H9 (cell line): ENCODE data around the gene ABCA13. TPM values are rescaled to one million over a fixed set of nuclear protein-coding genes. Genes with fewer than 3 reads are reported as not detected.

Experiments used
- DNase-seq: peaks from one replicate; pipeline ENCODE4 v3.0.0-alpha.2; 2017
- H2AFZ ChIP-seq: one replicate; pipeline ENCODE4 v1.6.1; 2013; ENCODE audit warnings: mild to moderate bottlenecking, low read length, control low read depth, moderate library complexity
- H2AK5ac ChIP-seq: 2 replicates; pipeline ENCODE4 v1.6.1; 2013; ENCODE audit warnings: low read length, control low read depth, mixed read lengths; ENCODE audit not compliant: insufficient read length
- H2BK120ac ChIP-seq: one replicate; pipeline ENCODE4 v1.6.1; 2013; ENCODE audit warnings: low read depth, mild to moderate bottlenecking, low read length, control low read depth, inconsistent platforms; ENCODE audit not compliant: poor library complexity, severe bottlenecking
- H2BK12ac ChIP-seq: 2 replicates; pipeline ENCODE4 v1.6.1; 2013; ENCODE audit warnings: low read length, control low read depth, mixed read lengths, low read depth; ENCODE audit not compliant: insufficient read length
- H2BK15ac ChIP-seq: 2 replicates; pipeline ENCODE4 v1.6.1; 2013; ENCODE audit warnings: low read depth, low read length, control low read depth
- H2BK20ac ChIP-seq: one replicate; pipeline ENCODE4 v1.6.1; 2013; ENCODE audit warnings: low read depth, mild to moderate bottlenecking, low read length, control low read depth, inconsistent platforms; ENCODE audit not compliant: poor library complexity, severe bottlenecking
- H2BK5ac ChIP-seq: 2 replicates; pipeline ENCODE4 v1.6.1; 2013; ENCODE audit warnings: low read length, control low read depth, mixed read lengths; ENCODE audit not compliant: insufficient read length
- H3K14ac ChIP-seq: 2 replicates; pipeline ENCODE4 v1.6.1; 2013; ENCODE audit warnings: low read length, control low read depth; ENCODE audit not compliant: insufficient read depth
- H3K18ac ChIP-seq: 2 replicates; pipeline ENCODE4 v1.6.1; 2013; ENCODE audit warnings: low read depth, mild to moderate bottlenecking, mixed read lengths, low read length, control low read depth; ENCODE audit not compliant: insufficient read length
- H3K23ac ChIP-seq: 2 replicates; pipeline ENCODE4 v1.6.1; 2013; ENCODE audit warnings: low read length, control low read depth, mixed read lengths, low read depth; ENCODE audit not compliant: insufficient read length
- H3K23me2 ChIP-seq: 2 replicates; pipeline ENCODE4 v1.6.1; 2013; ENCODE audit warnings: low read depth, mild to moderate bottlenecking, mixed read lengths, low read length, control low read depth; ENCODE audit not compliant: insufficient read length, poor library complexity, severe bottlenecking
- H3K27ac ChIP-seq: 2 replicates; pipeline ENCODE4 v1.5.1; 2013; ENCODE audit warnings: low read length, control low read depth, mixed read lengths, low read depth; ENCODE audit not compliant: insufficient read length
- H3K27me3 ChIP-seq: 2 replicates; pipeline ENCODE4 v1.6.1; 2013; ENCODE audit warnings: low read length, control low read depth, inconsistent platforms; ENCODE audit not compliant: insufficient read depth
- H3K4ac ChIP-seq: 2 replicates; pipeline ENCODE4 v1.6.1; 2013; ENCODE audit warnings: low read depth, mild to moderate bottlenecking, control low read depth, inconsistent platforms, low read length, moderate library complexity
- H3K4me1 ChIP-seq: 2 replicates; pipeline ENCODE4 v1.6.1; 2013; ENCODE audit warnings: low read length, control low read depth, inconsistent platforms; ENCODE audit not compliant: insufficient read depth
- H3K4me2 ChIP-seq: 2 replicates; pipeline ENCODE4 v1.6.1; 2013; ENCODE audit warnings: low read length, control low read depth, mixed read lengths; ENCODE audit not compliant: insufficient read length, insufficient read depth
- H3K56ac ChIP-seq: 2 replicates; pipeline ENCODE4 v1.6.1; 2013; ENCODE audit warnings: low read depth, mild to moderate bottlenecking, mixed read lengths, low read length, control low read depth; ENCODE audit not compliant: insufficient read length
- H3K79me1 ChIP-seq: 2 replicates; pipeline ENCODE4 v1.6.1; 2013; ENCODE audit warnings: low read depth, mild to moderate bottlenecking, moderate library complexity, low read length, control low read depth, inconsistent platforms; ENCODE audit not compliant: insufficient read depth, poor library complexity, severe bottlenecking
- H3K79me2 ChIP-seq: 2 replicates; pipeline ENCODE4 v1.6.1; 2013; ENCODE audit warnings: low read length, control low read depth, inconsistent platforms; ENCODE audit not compliant: insufficient read depth
- H3K9ac ChIP-seq: 2 replicates; pipeline ENCODE4 v1.6.1; 2013; ENCODE audit warnings: low read length, control low read depth, mixed read lengths; ENCODE audit not compliant: insufficient read length; ENCODE audit errors: extremely low read depth
- H3K9me3 ChIP-seq: one replicate; pipeline ENCODE4 v1.6.1; 2013; ENCODE audit warnings: low read depth, low read length, inconsistent platforms; ENCODE audit not compliant: control insufficient read depth
- H3T11ph ChIP-seq: one replicate; pipeline ENCODE4 v1.6.1; 2013; ENCODE audit warnings: mild to moderate bottlenecking, low read length, control low read depth, inconsistent platforms
- H4K20me1 ChIP-seq: one replicate; pipeline ENCODE4 v1.6.1; 2013; ENCODE audit not compliant: control insufficient read depth, insufficient read length, insufficient read depth
- H4K5ac ChIP-seq: 2 replicates; pipeline ENCODE4 v1.6.1; 2013; ENCODE audit warnings: low read depth, mild to moderate bottlenecking, mixed read lengths, low read length, control low read depth; ENCODE audit not compliant: insufficient read length
- H4K8ac ChIP-seq: replicated peaks from 2 replicates; pipeline ENCODE4 v1.6.1; 2013; ENCODE audit warnings: low read length, control low read depth, mixed read lengths, low read depth; ENCODE audit not compliant: insufficient read length
- H4K91ac ChIP-seq: 2 replicates; pipeline ENCODE4 v1.6.1; 2013; ENCODE audit warnings: low read depth, mild to moderate bottlenecking, moderate library complexity, mixed read lengths, low read length, control low read depth; ENCODE audit not compliant: insufficient read length
- H3K27ac Mint-ChIP-seq, 3 experiments: 2 replicates in 2 of 3; 3 replicates in 1 of 3; pipeline ENCODE4 v1.8.0; 2020 to 2021; ENCODE audit warnings: mixed read lengths in 3 of 3, mild to moderate bottlenecking in 1 of 3, moderate library complexity in 1 of 3
- H3K27me3 Mint-ChIP-seq: 2 replicates; pipeline ENCODE4 v1.8.0; 2021; ENCODE audit warnings: low read depth, mild to moderate bottlenecking, moderate library complexity, mixed read lengths
- H3K36me3 Mint-ChIP-seq, 3 experiments: 2 replicates in 2 of 3; 3 replicates in 1 of 3; pipeline ENCODE4 v1.8.0; 2020 to 2021; ENCODE audit warnings: low read depth in 3 of 3, mixed read lengths in 3 of 3; ENCODE audit not compliant: insufficient read depth in 1 of 3
- H3K4me1 Mint-ChIP-seq, 2 experiments: 2 replicates each; pipeline ENCODE4 v1.8.0; 2020; ENCODE audit warnings: mixed read lengths in 2 of 2
- H3K4me3 Mint-ChIP-seq, 2 experiments: 2 replicates in 1 of 2; 3 replicates in 1 of 2; pipeline ENCODE4 v1.8.0; 2020 to 2021; ENCODE audit warnings: mild to moderate bottlenecking in 2 of 2, mixed read lengths in 2 of 2, moderate library complexity in 1 of 2
- H3K9me3 Mint-ChIP-seq, 2 experiments: 2 replicates in 1 of 2; 3 replicates in 1 of 2; pipeline ENCODE4 v1.8.0; 2020; ENCODE audit warnings: mild to moderate bottlenecking in 2 of 2, mixed read lengths in 2 of 2, moderate library complexity in 1 of 2
- WGBS: extraction: QIAGEN DNeasy Blood & Tissue Kit; methylation state at CpG from one replicate; pipeline ENCODE4 v1.1.7; 2013; ENCODE audit warnings: missing lambda C conversion rate, low lambda C conversion rate, mixed read lengths; ENCODE audit not compliant: insufficient read length; ENCODE audit errors: extremely low coverage; 5-methylcytosine and 5-hydroxymethylcytosine counted together
- total RNA-seq: library from RNA; stranded (reverse); gene quantifications from 2 replicates; pipeline ENCODE4 v1.2.1, GENCODE V29; 2021
- TF ChIP-seq, protein P1 (sequence below): fragments of 200-600 bp; sonication (generic); conservative IDR thresholded peaks from 3 replicates; pipeline ENCODE4 v1.8.0; 2021; ENCODE audit warnings: antibody characterized with exemption, mild to moderate bottlenecking

ABCA13 gene
- total RNA-seq, 1 experiment from 2014 or later = 0.11 TPM

DNA sequence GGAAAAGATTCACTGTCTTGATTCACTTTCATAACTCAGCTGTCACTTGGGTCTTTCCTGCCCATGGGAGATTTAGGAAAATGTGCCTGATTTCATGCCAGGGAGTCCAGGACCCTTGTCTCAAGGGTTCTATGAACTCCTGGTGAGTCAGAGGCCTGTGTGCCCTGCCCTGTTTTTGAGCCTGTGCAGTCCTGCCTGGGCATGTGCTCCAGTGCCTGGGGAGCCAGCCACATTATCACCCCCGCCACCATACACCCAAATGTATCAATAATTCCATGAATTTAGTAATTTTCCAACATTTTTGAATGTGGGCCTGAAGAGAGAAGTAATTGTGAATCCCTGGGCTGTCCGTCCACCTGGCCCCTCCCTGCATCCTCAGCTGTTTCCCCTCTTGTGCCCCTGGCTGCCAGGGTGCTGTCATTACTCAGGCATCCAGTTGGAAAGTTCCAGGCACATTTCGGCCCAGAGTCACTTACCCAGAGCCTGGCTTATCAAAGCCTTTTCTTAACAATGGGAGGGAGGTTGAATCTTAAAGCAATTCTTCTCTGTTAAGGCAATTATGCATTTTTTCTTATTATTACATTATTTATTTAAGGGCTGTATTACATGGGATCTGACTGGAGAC, 465.2 kb downstream of the ABCA13 start:
- Histone ChIP-seq H3K4me1 (no peaks in the 10 kb centered on the region), H3K4ac (no peak overlapping the region), H3K27me3 (no peaks in the 10 kb centered on the region), H3K4me2 (no peak overlapping the region), H4K5ac (no peak overlapping the region), H3K14ac (no peak overlapping the region), H3K23ac (no peak overlapping the region), H3K23me2 (no peaks in the 10 kb centered on the region), H4K91ac (no peak overlapping the region), H3K9me3 (no peaks in the 10 kb centered on the region), H3K79me2 (no peaks in the 10 kb centered on the region), H3K18ac (no peak overlapping the region), H2BK20ac (no peak overlapping the region), H4K8ac (no peak overlapping the region), H2BK5ac (no peak overlapping the region), H3K27ac (no peak overlapping the region), H2AK5ac (no peak overlapping the region), H2BK15ac (no peak overlapping the region), H2BK12ac (no peak overlapping the region), H3K79me1 (no peaks in the 10 kb centered on the region), H2AFZ (no peak overlapping the region), H4K20me1 (no peaks in the 10 kb centered on the region), H3K56ac (no peak overlapping the region), H3K9ac (no peak overlapping the region), H2BK120ac (no peak overlapping the region), H3T11ph (no peak overlapping the region)
- Mint-ChIP-seq H3K27me3 (no peaks in the 10 kb centered on the region), H3K4me1 (peaks cover 10 to 15% of the 10 kb centered on the region in 2 experiments), H3K9me3 (no peaks in the 10 kb centered on the region; a peak in 1 of 5 replicates), H3K27ac (peak overlapping the region in 2 of 3 experiments; percentile 81 to 83; a peak in 3 of 7 replicates), H3K36me3 (no peaks in the 10 kb centered on the region; a peak in 1 of 7 replicates), H3K4me3 (no peak overlapping the region)
- WGBS = no CpG with 5 or more reads among the region's 3 CpGs
- no peak for DNase-seq
- TF ChIP-seq, protein P1, sequence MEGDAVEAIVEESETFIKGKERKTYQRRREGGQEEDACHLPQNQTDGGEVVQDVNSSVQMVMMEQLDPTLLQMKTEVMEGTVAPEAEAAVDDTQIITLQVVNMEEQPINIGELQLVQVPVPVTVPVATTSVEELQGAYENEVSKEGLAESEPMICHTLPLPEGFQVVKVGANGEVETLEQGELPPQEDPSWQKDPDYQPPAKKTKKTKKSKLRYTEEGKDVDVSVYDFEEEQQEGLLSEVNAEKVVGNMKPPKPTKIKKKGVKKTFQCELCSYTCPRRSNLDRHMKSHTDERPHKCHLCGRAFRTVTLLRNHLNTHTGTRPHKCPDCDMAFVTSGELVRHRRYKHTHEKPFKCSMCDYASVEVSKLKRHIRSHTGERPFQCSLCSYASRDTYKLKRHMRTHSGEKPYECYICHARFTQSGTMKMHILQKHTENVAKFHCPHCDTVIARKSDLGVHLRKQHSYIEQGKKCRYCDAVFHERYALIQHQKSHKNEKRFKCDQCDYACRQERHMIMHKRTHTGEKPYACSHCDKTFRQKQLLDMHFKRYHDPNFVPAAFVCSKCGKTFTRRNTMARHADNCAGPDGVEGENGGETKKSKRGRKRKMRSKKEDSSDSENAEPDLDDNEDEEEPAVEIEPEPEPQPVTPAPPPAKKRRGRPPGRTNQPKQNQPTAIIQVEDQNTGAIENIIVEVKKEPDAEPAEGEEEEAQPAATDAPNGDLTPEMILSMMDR = no peak
